Medulla oblongata (tissue), 1 donor: ENCODE data around the gene NOL4L.

Experiments used
- DNase-seq: peaks from one replicate; pipeline ENCODE4 v3.0.0-alpha.2; 2015; ENCODE audit errors: extremely low spot score

Gene NOL4L

DNA sequence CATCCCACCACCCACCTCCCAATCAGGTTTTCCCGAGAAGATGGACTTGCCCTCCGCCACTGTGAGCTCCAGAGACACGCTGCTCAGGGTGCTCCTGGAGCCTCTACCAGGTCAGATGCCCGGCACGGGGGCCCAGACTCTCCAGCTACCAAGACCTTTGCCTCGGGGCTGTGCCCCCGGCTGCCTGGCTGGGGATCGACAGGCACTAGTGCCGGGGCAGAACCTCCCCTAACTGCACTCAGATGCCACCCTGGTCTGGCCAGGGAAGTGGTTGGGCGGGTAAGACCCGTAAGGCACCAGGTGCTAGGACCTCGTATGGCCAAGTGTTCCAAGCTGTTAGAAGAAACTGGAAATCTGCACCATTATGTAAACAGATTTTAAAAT is 126.3 kb downstream of the NOL4L start:
- no peak for DNase-seq

DNA sequence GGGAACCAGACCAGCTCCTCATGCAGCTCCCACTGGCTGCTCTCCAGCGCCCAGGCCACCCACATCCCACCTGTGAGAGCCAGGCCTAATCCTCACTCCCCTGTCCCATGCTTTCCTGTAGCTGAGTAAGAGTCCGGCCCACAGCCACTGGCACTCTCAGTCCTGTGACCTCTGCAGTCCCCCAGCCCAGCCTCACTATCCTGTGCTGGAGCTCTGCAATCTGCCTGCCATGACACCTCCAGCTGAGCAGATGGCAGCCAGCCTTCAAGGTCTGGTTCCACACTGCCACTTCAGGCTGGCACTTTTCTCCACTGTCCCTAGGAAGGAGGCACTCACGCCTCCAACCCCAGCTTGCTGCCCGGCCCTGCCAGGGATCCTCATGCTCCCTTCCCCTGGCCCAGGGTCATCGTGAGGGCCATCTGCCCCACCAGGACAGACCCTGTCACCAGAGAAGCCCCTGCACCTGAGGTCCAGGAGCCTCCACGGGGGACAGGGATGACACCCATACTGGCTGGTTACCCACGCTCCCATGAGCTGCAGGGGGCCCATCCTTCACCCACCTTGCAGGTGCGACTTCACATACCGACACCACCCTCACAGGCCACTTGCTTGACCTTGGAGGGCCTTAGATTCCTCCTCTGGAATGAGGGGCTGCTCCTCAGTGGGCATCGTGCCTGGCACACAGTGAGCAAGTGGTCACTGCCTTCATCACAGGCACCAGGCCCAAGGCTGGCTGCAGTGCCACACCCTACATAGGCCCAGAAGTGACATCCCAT is 126.9 kb downstream of the NOL4L start:
- DNase-seq, result no peak

DNA sequence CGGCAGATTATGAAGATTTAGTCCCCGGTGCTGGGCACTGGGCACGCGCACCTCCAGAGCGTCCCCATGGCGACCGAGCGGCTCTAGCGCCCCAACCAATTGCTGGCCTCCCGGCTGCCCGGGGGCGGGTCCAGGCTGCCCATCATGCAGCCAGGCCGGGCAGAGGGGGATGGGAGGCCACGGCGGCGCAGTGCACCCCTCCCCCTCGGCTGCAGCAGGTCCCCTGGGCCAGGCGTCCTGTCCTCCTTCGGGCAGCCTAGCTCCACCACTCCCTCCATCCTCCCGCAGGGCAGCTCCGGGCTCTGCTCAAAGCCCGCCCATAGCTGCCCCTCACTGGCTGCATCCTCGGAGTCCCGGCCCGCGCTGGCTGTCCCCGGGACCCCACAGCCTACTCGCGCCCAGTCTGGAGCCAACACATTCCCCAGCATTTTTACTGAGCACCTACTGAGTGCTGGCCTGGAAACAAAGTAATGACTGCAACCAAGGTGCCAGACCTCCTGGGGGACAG is 127.6 kb downstream of the NOL4L start:
- peak; percentile 84 for DNase-seq

DNA sequence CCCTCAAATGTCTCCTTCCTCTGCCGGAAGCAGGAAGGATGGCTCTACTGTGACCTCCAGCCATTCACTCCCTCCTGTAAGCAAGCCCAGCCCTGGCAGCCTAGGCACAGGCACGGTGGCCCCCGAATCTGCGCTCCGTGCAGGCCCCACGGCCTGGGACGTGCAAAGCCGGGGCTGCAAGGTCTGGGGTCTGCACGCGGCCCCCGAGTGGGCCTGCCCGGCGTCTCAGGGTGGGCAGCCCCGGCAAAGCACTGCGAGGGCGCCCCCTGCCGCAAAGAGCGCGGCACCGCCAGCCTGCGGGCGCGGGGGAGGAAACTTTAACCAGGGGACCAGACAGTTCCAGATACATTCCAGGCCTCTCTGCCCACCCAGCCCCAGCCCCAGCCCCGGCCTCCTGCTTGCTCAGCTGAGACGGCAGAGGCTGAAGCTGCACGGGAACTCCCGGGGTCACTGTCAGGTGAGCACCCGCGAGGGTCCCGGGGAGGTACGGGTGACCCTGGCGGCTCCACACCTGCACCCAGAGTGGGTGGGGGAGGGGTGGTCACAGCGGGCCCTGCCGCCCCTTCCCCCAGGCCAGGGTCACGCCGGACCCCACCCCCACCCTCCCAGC is 128.2 kb downstream of the NOL4L start:
- no peak for DNase-seq

DNA sequence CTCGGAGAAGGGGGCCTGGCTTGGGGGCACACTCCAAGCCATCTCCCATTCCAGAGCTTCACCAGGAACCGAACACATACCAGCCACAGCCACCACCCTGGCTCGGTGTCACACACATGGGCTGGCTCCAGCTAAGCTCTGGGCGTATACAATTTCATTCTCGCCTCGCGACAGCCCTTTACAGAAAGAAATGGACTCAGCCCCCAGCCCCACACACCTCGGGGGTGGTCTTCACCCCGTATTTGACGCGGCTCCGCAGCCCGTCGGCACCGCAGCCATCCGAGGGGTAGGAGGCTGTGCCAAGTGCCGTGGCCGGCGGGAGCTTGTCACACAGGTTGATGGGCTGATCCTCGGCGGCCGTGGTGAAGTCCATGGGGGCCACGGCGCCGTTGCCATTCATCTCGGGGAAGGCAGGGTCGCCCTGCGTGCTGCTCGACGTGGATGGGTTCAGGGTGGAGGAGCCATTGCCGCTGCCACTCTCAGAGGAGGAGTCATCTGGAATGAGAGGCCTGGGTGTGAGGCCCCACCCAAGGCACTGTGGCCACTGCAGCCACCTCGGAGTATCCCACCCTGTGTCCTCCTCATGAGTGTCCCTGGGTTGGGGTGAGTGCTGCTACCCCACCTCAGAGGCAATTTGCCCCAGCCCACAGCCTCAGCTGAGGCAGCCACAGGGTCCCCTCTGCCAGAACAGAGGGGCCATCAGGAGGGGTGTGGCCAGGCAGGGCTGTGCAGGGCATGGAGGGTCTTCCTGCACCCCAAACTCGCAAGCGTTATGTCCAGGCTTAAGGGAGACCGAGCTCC is 129.0 kb downstream of the NOL4L start:
- no peak for DNase-seq

DNA sequence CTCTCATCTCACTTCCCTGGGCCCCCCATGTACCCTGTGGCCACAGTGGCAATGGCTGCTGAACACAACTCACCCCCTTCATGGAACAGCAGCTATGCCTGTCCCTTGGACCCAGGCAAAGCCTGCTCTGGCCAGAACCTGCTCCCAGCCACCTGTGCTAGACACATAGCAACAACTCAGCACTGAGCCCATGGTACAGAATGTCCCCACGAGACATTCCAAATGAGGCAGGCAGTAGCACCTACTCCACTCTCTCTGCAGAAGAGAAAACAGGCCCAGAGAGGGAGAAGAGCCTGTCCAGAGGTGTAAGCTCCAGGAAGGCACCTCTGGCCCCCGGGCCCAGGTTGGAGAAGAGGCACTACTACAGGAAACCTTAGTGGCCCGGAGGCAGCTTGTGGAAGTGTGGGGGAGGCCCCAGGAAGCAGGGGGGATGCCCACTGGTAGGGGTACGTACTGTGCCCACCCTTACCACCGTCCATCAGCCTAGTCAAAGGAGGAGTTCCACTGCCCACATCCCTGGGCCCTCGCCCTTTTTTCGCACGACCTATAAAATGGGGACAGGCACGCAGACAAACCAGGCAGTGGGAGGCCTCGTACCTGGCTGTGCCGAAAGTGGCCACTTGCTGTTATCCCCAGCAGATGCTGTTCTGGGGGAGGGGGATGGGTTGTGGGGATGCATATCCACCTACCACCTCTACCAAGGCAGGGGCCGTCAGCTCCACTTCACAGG is 129.8 kb downstream of the NOL4L start:
- DNase-seq, result no peak

DNA sequence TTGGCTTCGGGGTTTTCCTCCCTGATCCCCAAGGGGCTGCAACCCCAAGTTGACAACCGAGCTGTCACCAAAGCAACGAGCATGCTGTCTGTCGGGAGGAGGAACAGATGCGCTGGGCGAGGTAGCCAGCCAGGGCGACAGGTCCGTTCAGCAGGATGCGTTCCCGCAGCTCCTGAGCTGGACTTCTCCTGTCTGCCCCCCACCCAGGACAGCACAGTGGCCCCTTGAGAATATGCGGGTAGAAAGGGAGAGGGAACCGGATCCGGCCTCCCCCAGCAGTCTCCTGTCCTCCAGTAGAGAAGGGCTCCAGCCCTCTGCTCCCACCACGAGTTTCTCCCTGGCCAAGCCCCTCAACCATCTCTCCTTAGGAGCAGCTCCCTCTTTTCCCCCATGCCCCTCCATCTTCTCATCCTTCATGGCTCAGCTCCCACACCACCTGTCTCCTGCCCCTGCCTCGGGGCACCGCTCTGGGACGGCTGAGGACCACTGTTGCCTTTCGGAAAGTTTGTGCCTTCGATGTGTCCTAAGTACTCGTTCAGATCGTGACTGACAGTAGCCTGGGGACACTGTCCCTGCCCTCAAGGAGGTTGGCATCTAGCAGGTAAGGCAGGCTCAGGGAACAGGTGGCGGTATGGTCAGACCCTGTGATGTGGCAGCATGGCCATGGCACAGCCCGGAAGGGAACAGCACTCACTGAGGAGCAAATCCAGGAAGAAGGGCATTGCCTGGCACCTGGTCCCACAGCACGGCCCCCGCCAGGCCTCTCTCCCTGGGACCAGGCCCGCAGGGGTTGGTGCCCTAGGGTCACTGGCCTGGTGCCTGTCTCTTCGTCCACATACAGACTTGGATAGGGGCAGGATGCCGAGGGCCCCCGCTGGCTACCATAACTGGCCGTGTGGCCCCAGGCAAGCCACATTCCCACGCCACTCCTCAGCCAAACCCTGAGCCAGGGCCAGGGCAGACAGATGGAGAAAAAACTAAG is 130.7 kb downstream of the NOL4L start:
- DNase-seq, result no peak

DNA sequence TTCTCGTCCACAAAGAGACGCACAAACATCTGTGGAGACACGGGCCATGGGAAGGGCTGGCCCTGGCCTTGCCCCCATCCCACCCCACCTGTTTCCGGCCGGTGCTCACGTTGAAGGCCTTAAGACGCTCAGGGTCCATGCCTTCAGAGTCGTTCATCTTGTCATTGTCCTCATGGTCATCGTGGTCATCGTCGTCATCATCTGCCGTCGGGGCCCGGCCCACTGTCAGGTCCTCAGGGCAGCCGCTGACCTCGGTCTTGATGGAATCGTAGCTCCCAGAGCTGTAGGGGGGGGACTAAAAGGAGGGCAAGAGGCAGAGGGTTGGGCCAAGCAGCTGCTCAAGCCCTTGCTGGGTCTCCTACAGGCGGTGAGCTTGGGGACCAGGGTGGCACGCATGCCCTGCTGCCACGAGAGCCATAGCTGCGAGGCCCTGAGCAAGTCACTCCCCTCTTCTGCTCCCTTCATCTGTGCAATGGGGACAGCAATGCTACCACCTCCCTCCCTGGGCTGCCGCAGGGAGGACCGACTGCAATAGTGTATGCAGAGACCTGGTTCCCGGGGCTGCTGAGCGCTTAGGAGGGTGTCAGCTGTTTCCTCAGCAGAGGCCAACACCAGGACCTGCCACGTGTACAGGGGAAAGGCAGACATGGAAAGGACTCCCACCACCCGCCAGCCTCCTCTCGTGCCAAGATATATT is 131.5 kb downstream of the NOL4L start:
- no peak for DNase-seq

DNA sequence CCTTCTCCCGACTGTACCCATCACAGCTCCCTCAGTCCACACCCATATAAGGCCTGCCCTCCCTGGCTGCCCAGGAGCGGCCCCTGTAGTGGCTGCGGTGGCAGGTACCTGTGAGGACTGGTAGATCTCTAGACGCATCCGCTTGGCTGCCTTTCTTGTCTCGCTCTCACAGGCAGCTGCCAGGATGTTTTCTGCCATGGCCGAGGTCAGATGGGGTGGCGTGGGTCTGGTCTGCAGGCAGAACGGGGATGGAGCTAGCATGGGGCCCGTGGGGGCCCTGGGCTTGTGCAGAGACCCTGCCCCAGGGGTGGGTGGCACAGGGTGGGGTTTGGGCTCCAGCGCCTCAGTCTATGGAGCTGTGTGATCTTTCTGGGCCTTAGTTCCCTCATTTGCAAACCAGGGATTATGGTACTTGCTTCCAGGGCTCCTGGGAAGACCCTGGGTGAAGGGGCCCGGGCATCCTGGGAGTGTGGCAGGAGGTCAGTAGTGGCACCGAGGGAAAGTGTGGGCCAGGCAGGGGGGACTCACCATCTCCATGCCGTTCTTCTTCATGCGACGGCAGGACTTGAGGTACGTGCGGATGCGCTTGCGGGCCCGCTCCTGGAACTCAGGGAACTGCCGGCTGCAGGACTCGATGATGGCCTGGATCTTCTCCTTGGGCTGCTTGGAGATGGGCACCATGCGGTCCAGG is 132.2 kb downstream of the NOL4L start:
- DNase-seq, result no peak

DNA sequence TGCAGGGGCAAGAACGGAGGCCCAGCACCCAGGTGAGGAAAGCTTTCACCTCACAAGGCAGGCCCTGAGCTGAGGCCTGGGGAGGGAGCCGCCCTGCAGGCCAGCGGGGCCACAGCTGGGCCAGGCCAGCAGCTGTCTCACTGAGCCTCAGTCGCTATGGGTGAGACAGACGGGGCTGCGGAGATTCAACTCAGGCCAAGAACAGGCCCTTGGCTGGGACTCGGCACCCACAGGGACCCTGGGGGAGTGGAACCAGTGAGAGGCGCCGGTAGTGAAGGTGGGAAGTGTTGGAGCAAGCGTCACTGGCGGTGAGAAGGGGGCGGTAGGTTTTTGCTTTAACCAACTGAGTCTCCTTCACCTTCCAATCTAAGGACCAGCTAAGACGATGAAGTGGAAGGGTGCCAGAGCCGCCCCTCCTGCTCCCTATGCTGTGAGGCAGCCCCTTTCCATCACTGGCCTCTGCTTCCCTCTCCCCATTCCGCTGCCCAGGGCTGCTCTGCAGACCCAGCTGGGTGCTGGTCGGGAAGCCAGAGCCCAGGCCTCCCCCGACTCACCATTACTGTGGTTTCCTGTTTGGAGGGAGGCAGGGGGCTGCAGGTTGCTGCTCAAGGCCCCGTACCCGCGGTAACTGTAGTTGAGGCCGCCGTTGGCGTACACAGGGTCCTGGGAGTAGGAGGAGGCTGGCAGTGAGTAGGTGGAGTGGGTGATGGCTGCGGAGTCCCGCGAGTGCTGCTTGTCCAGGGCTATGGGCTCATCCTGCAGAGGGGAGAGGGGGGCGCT is 133.3 kb downstream of the NOL4L start:
- DNase-seq, result no peak

DNA sequence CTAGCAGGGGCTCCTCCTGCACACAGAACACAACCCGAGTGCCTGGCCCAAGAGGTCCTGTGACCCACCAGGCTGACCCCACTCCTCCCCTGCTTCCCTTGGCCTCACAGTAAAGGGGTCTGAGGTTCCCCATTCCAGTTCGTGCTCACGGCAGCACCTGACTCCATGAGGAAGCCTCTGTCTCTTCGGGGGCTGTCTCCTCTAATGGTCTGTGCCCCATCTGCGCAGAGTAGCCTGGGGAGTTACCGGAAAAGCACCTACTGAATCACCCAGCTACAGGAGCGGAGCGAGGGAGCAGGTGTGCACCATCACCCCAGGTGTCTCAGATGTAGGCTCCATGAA is 133.8 kb downstream of the NOL4L start:
- no peak for DNase-seq

DNA sequence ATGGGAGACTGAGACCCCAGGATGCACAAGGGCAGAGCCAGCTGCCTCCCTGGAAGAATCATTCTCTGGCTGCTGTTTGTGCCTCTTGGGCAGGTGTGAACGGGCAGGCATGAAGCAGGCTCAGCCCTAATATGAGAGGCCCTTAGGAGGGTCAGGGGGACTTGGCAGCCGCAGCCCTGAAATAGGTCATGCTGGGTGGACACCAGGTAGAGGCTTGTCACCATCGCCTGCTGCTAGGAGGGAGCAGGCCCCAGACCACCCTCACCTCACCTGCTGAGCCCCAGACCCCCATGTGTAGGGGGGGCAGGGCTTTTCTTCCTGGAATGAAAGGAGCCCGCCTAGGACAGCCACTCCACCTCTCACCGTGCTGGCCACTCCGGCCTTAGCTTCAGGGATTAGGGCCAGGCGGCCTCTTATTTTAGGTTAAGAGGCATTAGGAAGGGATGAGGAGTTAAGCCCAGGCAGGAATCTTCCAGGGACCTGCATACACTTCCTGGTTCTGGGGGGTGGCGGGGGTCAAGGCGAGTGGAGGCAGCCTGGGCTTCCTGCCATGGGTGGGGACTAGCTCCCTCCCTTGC is 134.6 kb downstream of the NOL4L start:
- DNase-seq, result no peak

DNA sequence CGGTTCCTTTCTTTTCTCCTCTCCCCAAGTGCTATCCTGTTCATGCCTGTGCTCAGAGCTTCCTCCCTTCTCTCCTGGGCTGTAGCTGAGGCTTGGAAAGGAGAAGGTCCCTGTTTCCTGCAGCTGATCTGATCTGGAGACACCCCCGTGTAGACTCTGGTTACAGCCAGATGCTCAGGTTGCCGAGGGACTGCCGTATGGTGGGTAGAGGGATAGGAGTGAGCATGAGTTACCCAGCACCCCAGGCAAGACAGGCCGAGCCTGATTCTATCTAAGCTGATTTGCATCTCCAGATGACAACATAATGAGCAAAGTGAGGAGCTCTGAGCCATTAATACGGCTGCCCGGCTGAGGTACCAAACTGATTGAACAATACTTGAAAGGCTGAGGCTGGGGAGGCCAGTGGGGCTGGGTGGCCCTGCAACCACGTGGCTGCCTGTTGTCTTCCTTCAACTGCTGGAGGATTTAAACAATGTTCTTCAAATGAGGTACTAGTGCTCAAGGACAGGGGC is 135.2 kb downstream of the NOL4L start:
- no peak for DNase-seq

DNA sequence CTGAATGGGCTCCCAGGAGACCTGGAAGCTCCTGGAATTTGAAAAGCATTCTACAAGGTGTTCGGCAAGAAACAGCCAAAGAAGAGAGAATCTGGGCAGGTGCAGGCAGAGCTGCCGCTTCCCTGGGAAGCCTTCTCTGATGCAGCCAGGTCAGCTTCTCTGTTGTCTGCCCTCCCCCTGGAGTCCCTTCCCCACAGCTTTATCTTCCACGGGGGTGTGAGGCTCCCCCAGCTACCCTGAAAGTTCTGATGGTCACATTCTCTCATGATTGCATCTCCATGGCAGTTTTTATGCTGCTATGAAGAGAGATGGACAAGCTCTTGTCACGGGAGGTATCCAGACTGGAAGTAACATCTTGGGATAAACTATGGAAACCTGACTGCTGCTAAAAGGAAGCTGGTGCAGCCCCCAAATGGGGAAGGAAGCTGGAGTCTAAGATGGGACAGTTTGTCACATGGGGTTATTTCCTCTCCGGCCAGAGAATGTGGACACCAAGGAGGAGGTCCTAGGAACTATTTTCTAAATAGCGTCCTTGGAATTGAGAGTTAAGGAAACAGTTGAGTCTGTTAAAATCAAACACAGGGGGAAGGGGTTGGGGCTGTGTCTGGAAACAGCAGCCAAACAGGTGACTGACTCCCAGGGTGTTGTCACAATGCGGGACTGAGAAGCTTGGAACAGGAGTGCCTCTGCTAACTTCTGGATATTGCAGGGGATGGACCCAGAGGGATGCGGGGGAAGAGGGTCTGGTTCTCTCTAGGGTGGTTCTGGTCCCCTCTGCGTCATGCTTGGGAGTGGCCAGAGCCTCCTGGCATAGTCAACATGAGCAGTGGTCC is 135.9 kb downstream of the NOL4L start:
- DNase-seq, result peak; percentile 77

DNA sequence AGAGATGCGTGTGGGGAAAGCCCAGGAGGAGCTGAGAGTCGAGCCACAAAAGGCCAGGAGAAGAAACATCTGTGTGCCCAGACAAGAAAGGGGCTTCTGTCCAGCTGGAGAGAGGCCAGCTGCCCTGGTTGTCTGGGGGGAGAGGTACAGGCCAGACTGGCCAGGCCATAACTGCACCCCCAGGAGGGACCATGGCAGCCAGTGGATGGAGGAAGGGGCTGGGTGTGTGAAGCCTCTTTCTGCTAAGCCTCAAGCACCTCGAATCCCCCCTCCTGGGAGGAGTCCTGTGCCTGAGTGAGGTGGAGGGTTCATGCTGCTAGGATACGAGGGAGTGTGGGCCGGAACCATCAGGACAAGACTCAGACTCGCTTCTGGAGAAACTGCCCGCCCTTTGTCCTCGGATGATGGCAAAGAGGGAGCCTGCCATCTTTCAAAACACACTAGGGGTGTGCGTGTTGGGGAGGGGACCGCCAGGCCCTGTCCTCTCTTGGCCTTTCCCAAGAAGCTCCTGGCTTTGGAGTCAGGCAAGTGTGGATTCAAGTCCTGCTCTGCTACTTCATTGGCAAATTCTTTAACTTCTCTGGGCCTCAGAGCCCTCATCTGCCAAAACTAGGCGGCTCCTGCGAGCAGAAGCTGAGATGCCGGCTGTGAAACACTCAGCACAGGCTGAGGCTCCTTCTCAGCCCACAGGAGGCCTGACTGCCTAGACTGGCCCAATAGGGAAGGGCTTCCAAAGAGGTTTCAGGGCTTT is 136.7 kb downstream of the NOL4L start:
- DNase-seq, result no peak
